SK-N-SH (cell line): ENCODE data around the gene HOMER2. TPM values are rescaled to one million over a fixed set of nuclear protein-coding genes. Genes with fewer than 3 reads are reported as not detected.
A peak's percentile ranks its signal among the peaks of the same experiment; 100 is the strongest.

ENCODE experiments used
- CTCF ChIA-PET: fragments of 300-600, 350-600 bp; formaldehyde crosslinking; extraction: SDS; loops from one replicate; lab custom pipeline; 2021; lab: Yijun Ruan, JAX
- POLR2A ChIA-PET: fragments of 350-600 bp; sonication (Branson Sonifier 250); formaldehyde crosslinking; extraction: SDS; loops from one replicate; lab custom pipeline; 2020; ENCODE audit warnings: antibody characterized with exemption, inconsistent platforms; lab: Yijun Ruan, JAX
- DNase-seq: peaks from one replicate; pipeline ENCODE4 v3.0.0; 2012
- H2AFZ ChIP-seq: fragments of 200-600 bp; sonication (generic); 2 replicates; pipeline ENCODE4 v1.8.1; 2016; ENCODE audit warnings: antibody characterized with exemption, mild to moderate bottlenecking, low read depth
- H3F3A ChIP-seq: fragments of 200-600 bp; sonication (generic); replicated peaks from 2 replicates; pipeline ENCODE3; 2016; ENCODE audit warnings: antibody characterized with exemption, mild to moderate bottlenecking; ENCODE audit not compliant: insufficient read depth
- H3K27ac ChIP-seq, 2 experiments: fragments of 200-500 bp in 1 of 2; fragments of 200-600 bp in 1 of 2; sonication (Bioruptor generic) in 1 of 2; sonication (generic), shearing (Covaris generic) in 1 of 2; 2 replicates each; pipeline versions ENCODE4 v1.5.1 to v1.6.1; 2014 to 2016; ENCODE audit warnings: low read depth in 2 of 2, inconsistent platforms in 1 of 2, low read length in 1 of 2, mild to moderate bottlenecking in 1 of 2, mixed read lengths in 1 of 2
- H3K27me3 ChIP-seq: fragments of 200-600 bp; sonication (generic), shearing (Covaris generic); 2 replicates; pipeline ENCODE4 v1.6.1; 2016; ENCODE audit warnings: mixed run types; ENCODE audit not compliant: insufficient read depth
- H3K36me3 ChIP-seq, 2 experiments: fragments of 200-500 bp in 1 of 2; fragments of 200-600 bp in 1 of 2; sonication (Bioruptor generic) in 1 of 2; sonication (generic) in 1 of 2; replicated peaks in 1 of 2; 2 replicates each; pipeline versions ENCODE3 to v1.5.1; 2014 to 2016; ENCODE audit warnings: low read length in 1 of 2, mild to moderate bottlenecking in 1 of 2; ENCODE audit not compliant: insufficient read depth in 2 of 2, control insufficient read depth in 1 of 2
- H3K4me1 ChIP-seq, 2 experiments: fragments of 200-500 bp in 1 of 2; fragments of 200-600 bp in 1 of 2; sonication (Bioruptor generic) in 1 of 2; sonication (generic), shearing (Covaris generic) in 1 of 2; 2 replicates each; pipeline versions ENCODE4 v1.5.1 to v1.6.1; 2014 to 2016; ENCODE audit warnings: low read depth in 1 of 2, low read length in 1 of 2, mixed run types in 1 of 2; ENCODE audit not compliant: insufficient read depth in 2 of 2, control insufficient read depth in 1 of 2
- H3K4me2 ChIP-seq: fragments of 200-600 bp; sonication (generic), shearing (Covaris generic); 2 replicates; pipeline ENCODE4 v1.6.1; 2017; ENCODE audit warnings: mixed run types
- H3K4me3 ChIP-seq, 2 experiments: fragments of 200-500 bp in 1 of 2; fragments of 200-600 bp in 1 of 2; sonication (Bioruptor generic) in 1 of 2; sonication (generic), shearing (Covaris generic) in 1 of 2; 2 replicates each; pipeline versions ENCODE4 v1.5.1 to v1.8.1; 2014 to 2016; ENCODE audit warnings: low read depth in 2 of 2, inconsistent platforms in 1 of 2, low read length in 1 of 2, mild to moderate bottlenecking in 1 of 2, mixed read lengths in 1 of 2, moderate library complexity in 1 of 2
- H3K79me2 ChIP-seq: fragments of 200-600 bp; sonication (generic); 2 replicates; pipeline ENCODE4 v1.8.1; 2017; ENCODE audit warnings: mild to moderate bottlenecking; ENCODE audit not compliant: insufficient read depth
- H3K9ac ChIP-seq: fragments of 200-600 bp; sonication (generic); 2 replicates; pipeline ENCODE4 v1.6.1; 2017; ENCODE audit warnings: mixed run types
- H3K9me2 ChIP-seq: fragments of 200-600 bp; sonication (generic); 2 replicates; pipeline ENCODE4 v1.6.1; 2017; ENCODE audit warnings: mixed run types
- H3K9me3 ChIP-seq: fragments of 200-600 bp; sonication (generic); 2 replicates; pipeline ENCODE4 v1.6.1; 2017; ENCODE audit warnings: mixed run types, mild to moderate bottlenecking, moderate library complexity
- H4K20me1 ChIP-seq: fragments of 200-600 bp; sonication (generic); 2 replicates; pipeline ENCODE4 v1.6.1; 2017; ENCODE audit warnings: mild to moderate bottlenecking, mixed run types; ENCODE audit not compliant: insufficient read depth
- CHD2 ChIP-seq: fragments of 150-350 bp; IDR thresholded peaks from 2 replicates; pipeline ENCODE4 v1.6.1; 2018; ENCODE audit warnings: low read length; ENCODE audit not compliant: partially characterized antibody
- ELF1 ChIP-seq: IDR thresholded peaks from 2 replicates; pipeline ENCODE4 v1.4.0; 2012
- EZH2phosphoT487 ChIP-seq: fragments of 200-600 bp; sonication (generic); IDR thresholded peaks from 2 replicates; pipeline ENCODE4 v1.6.1; 2017; ENCODE audit warnings: low read depth, mixed run types, mild to moderate bottlenecking, antibody characterized with exemption, moderate library complexity, borderline replicate concordance
- FOXM1 ChIP-seq: IDR thresholded peaks from 2 replicates; pipeline ENCODE4 v1.4.0; 2012; ENCODE audit warnings: low read depth, mild to moderate bottlenecking
- GATA2 ChIP-seq: sonication (generic); formaldehyde crosslinking; IDR thresholded peaks from 2 replicates; pipeline ENCODE4 v1.5.0; 2020; ENCODE audit warnings: mild to moderate bottlenecking, missing genetic modification reagents
- IRF3 ChIP-seq: fragments of 150-350 bp; IDR thresholded peaks from 2 replicates; pipeline ENCODE4 v1.6.1; 2016; ENCODE audit warnings: mild to moderate bottlenecking, low read depth, low read length
- MAX ChIP-seq: IDR thresholded peaks from 2 replicates; pipeline ENCODE4 v1.4.0; 2012; ENCODE audit warnings: low read depth
- MEF2A ChIP-seq: IDR thresholded peaks from 2 replicates; pipeline ENCODE4 v1.4.0; 2012; ENCODE audit warnings: low read depth, borderline replicate concordance
- MXI1 ChIP-seq: IDR thresholded peaks from 2 replicates; pipeline ENCODE4 v1.6.1; 2012; ENCODE audit warnings: mild to moderate bottlenecking, low read depth, low read length, improper control_type of control experiment
- NFIC ChIP-seq: IDR thresholded peaks from 2 replicates; pipeline ENCODE4 v1.4.0; 2012; ENCODE audit warnings: borderline replicate concordance
- PBX3 ChIP-seq: IDR thresholded peaks from 2 replicates; pipeline ENCODE4; 2012
- POLR2AphosphoS5 ChIP-seq: IDR thresholded peaks from 2 replicates; pipeline ENCODE4 v1.6.1; 2012; ENCODE audit warnings: low read depth, low read length
- RAD21 ChIP-seq: IDR thresholded peaks from 2 replicates; pipeline ENCODE4 v1.6.1; 2012; ENCODE audit warnings: mild to moderate bottlenecking, low read length
- SMC3 ChIP-seq: IDR thresholded peaks from 2 replicates; pipeline ENCODE4 v1.6.1; 2012; ENCODE audit warnings: low read depth, low read length, improper control_type of control experiment
- TAF1 ChIP-seq: IDR thresholded peaks from 2 replicates; pipeline ENCODE4 v1.6.1; 2012; ENCODE audit warnings: low read depth, mild to moderate bottlenecking, low read length, moderate library complexity, borderline replicate concordance
- TCF12 ChIP-seq: IDR thresholded peaks from 2 replicates; pipeline ENCODE4 v1.4.0; 2012
- YY1 ChIP-seq: IDR thresholded peaks from 2 replicates; pipeline ENCODE4 v1.4.0; 2012; ENCODE audit warnings: low read depth, mild to moderate bottlenecking
- ZBTB33 ChIP-seq: IDR thresholded peaks from 2 replicates; pipeline ENCODE4 v1.4.0; 2012; ENCODE audit warnings: low read depth, borderline replicate concordance
- WGBS: methylation state at CpG from one replicate; pipeline ENCODE4 v1.1.6; 2017; ENCODE audit warnings: low lambda C conversion rate; 5-methylcytosine and 5-hydroxymethylcytosine counted together
- polyA plus RNA-seq, 3 experiments: library from polyadenylated mRNA; depleted of rRNA; stranded (reverse); fragments of >200 nt; gene quantifications; 2 replicates each; pipeline ENCODE4 v1.2.3, GENCODE V29; 2012

Gene HOMER2
- polyA plus RNA-seq, 1 of the 3 experiments (the other 2 are of a cell fraction): 7.3 TPM

GRCh38 chr15:82986442-82986780 is 33.9 kb upstream of the HOMER2 start:
- Histone ChIP-seq H2AFZ (peak overlapping the region; percentile 83), H3K9me3 (no peaks in the 10 kb centered on the region), H3K9ac (peak overlapping the region; percentile 80), H3K4me3 (peak overlapping the region; percentile 88 to 92), H3K36me3 (peaks cover 17 to 29% of the 10 kb centered on the region in 2 experiments), H3K4me2 (peak overlapping the region; percentile 81), H3K27me3 (no peaks in the 10 kb centered on the region), H4K20me1 (no peaks in the 10 kb centered on the region), H3K27ac (peak overlapping the region; percentile 69 to 94), H3F3A (peaks cover 4% of the 10 kb centered on the region), H3K79me2 (peaks cover 29% of the 10 kb centered on the region), H3K4me1 (peaks cover 8 to 10% of the 10 kb centered on the region in 2 experiments; a peak in 3 of 4 replicates), H3K9me2 (no peaks in the 10 kb centered on the region)
- no peak for DNase-seq
- ChIA-PET CTCF (interaction anchor here (0.7 to 3.6 kb wide), 10 partner anchors 13 to 446 kb away, joined by 3 to 18 read pairs (median 4); partner anchors contain the start of genes C15orf40 and RPS17), POLR2A (interaction anchor here (0.7 to 1.7 kb wide), 4 partner anchors 10 to 446 kb away, joined by 3 to 16 read pairs (median 5); partner anchors contain the start of gene RPS17)
- TF ChIP-seq MEF2A: no peak
- TF ChIP-seq RAD21: no peak
- no peak for TF ChIP-seq CHD2
- no peak for TF ChIP-seq NFIC
- no peak for TF ChIP-seq ZBTB33
- 1% methylated on average over 11 of the region's 12 CpGs for WGBS

- Histone ChIP-seq H3K4me1 (peaks cover 8 to 10% of the 10 kb centered on the region in 2 experiments; a peak in 3 of 4 replicates), H3K27me3 (no peaks in the 10 kb centered on the region), H3K27ac (peak within 1 kb of the TSS; percentile 69 to 94), H3K4me3 (peak within 1 kb of the TSS; percentile 88 to 92), H3F3A (peaks cover 3% of the 10 kb centered on the region), H3K9me2 (no peaks in the 10 kb centered on the region), H3K9me3 (no peaks in the 10 kb centered on the region), H3K9ac (peak within 1 kb of the TSS; percentile 80), H4K20me1 (no peaks in the 10 kb centered on the region), H3K79me2 (peaks cover 29% of the 10 kb centered on the region), H2AFZ (peak within 1 kb of the TSS; percentile 83), H3K4me2 (peak within 1 kb of the TSS; percentile 81), H3K36me3 (peaks cover 14 to 27% of the 10 kb centered on the region in 2 experiments)
- ChIA-PET POLR2A (interaction anchor here (0.7 to 1.7 kb wide), 6 partner anchors 9 to 445 kb away, joined by 3 to 16 read pairs (median 3); partner anchors contain the start of genes C15orf40 and RPS17), CTCF (interaction anchor here (0.7 to 3.6 kb wide), 12 partner anchors 13 to 446 kb away, joined by 3 to 18 read pairs (median 4); partner anchors contain the start of genes C15orf40 and RPS17)
- WGBS: under 1% methylated on average over 32 of the region's 45 CpGs
- DNase-seq: peak; percentile 87
- TF ChIP-seq MAX: peak; percentile 99
- peak; percentile 98 for TF ChIP-seq CHD2
- TF ChIP-seq TCF12: 0 out of 2 replicates have a peak, but pooled peaks have one; percentile 17
- TF ChIP-seq ZBTB33: peak; percentile 97
- no peak for TF ChIP-seq SMC3
- peak; percentile 83 for TF ChIP-seq ELF1
- peak; percentile 84 for TF ChIP-seq NFIC
- no peak; the same call in 1 of the 2 replicates for TF ChIP-seq TAF1
- TF ChIP-seq YY1: no peak
- TF ChIP-seq MEF2A: no peak
- 0 out of 2 replicates have a peak, but pooled peaks have one; percentile 5 for TF ChIP-seq PBX3
- TF ChIP-seq EZH2phosphoT487: no peak
- TF ChIP-seq MXI1: peak; percentile 74
- peak; percentile 80 for TF ChIP-seq POLR2AphosphoS5
- TF ChIP-seq IRF3: no peak
- TF ChIP-seq GATA2 (CRISPR knock-in tag): no peak
- TF ChIP-seq FOXM1: no peak
Measured at GRCh38 chr15:82985688-82986441, 33.3 kb upstream of the HOMER2 start, which contains the start of gene RAMAC. RAMAC (plus strand) TSS chr15:82986210; CDS start chr15:82989019, 2,809 bp downstream.
